ES-I3 (cell line): ENCODE results near the gene LIPC.

Experiments used
- H3K36me3 ChIP-seq: 2 replicates; pipeline ENCODE4 v1.6.1; 2013; ENCODE audit warnings: mild to moderate bottlenecking, low read length, control low read depth, moderate library complexity; ENCODE audit not compliant: insufficient read depth
- H3K4me1 ChIP-seq: 2 replicates; pipeline ENCODE4 v1.6.1; 2013; ENCODE audit warnings: mild to moderate bottlenecking, control low read depth, low read length; ENCODE audit not compliant: insufficient read depth
- H3K9ac ChIP-seq: 2 replicates; pipeline ENCODE4 v1.6.1; 2013; ENCODE audit warnings: low read depth, mild to moderate bottlenecking, low read length, moderate library complexity
- H3K9me3 ChIP-seq: 2 replicates; pipeline ENCODE4 v1.6.1; 2013; ENCODE audit warnings: mild to moderate bottlenecking, low read length, moderate library complexity; ENCODE audit not compliant: control insufficient read depth, insufficient read depth

Gene LIPC

GRCh38 chr15:58474741-58475323 is 43.0 kb downstream of the LIPC start:
- no peak overlapping the region for H3K9ac ChIP-seq
- no peaks in the 10 kb centered on the region for H3K36me3 ChIP-seq
- peaks cover 11% of the 10 kb centered on the region for H3K4me1 ChIP-seq
- no peaks in the 10 kb centered on the region for H3K9me3 ChIP-seq

DNA sequence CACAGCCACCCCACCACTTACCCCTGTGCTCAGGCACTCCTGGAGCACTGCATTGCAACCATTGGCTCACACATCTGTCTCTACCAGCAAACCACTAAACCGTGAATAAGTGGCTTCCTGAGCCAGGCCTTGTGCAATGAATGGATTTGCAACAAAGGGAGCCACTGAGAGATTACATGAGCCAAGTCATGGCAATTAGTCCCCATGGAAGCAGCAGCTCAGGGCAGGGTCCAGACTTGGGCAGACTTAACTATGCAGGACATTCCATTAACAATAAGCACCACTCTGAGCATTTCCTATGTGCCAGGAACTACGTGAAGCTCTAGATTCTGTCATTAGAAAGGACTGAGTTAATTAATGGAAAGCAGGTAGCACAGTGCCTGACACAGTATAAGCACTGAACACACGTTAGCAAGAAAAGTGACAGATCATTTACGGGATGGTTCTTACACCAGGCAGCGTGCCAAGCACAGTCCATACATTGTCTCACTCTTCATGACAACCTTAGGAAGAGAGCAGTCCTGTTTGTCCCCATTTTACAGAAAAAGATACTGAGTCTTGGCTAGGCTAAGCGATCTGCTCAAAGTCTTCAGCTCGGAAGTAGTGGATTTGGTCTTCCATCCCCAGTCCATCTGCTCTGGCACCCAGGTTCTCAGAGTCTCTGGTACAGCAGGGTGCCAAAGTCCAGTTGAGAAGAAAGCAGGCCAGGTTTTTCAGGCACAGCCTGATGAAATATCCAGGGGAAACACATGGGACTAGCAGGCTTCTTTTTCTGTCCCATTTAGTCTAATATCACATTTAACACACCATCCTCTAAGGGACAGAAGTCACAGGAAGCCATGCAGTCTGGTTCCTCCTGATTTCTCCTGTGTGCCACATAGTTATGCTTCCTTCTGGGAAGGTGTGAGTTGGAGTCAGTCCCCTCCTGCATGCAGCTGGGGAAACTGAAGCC is 44.1 kb downstream of the LIPC start:
- Histone ChIP-seq H3K9ac (no peak overlapping the region), H3K4me1 (peaks cover 10% of the 10 kb centered on the region)

GRCh38 chr15:58476525-58477162 is 44.9 kb downstream of the LIPC start:
- H3K9ac ChIP-seq: no peak overlapping the region
- H3K9me3 ChIP-seq: no peaks in the 10 kb centered on the region
- peaks cover 10% of the 10 kb centered on the region for H3K4me1 ChIP-seq
- H3K36me3 ChIP-seq: no peaks in the 10 kb centered on the region

More for the DNA sequence above, 44.1 kb downstream of the LIPC start:
- no peaks in the 10 kb centered on the region for H3K36me3 ChIP-seq
- H3K9me3 ChIP-seq: no peaks in the 10 kb centered on the region

GRCh38 chr15:58477170-58477569 is 45.4 kb downstream of the LIPC start:
- Histone ChIP-seq H3K9ac (no peak overlapping the region), H3K4me1 (peaks cover 10% of the 10 kb centered on the region), H3K9me3 (no peaks in the 10 kb centered on the region), H3K36me3 (no peaks in the 10 kb centered on the region)

GRCh38 chr15:58478035-58478434 is 46.2 kb downstream of the LIPC start:
- Histone ChIP-seq H3K36me3 (no peaks in the 10 kb centered on the region), H3K9me3 (no peaks in the 10 kb centered on the region), H3K4me1 (peaks cover 5% of the 10 kb centered on the region), H3K9ac (no peak overlapping the region)

DNA sequence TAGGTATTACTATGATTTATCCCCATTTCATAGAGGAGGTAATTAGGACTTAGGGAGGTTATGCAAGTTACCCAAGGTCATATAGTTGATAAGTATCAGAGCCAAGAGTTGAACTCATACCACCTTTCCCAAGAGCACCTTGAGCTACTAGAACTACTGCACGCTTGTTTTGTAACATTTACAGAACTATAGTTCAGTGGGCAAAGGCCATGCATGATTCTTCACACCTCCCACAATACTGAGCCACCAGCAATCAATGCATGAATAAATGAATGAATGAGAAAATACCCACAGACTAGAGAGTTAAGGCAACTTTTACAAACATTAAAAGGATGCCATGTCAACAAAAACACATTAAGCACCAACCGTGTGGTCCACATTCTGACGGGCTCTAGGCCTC is 46.8 kb downstream of the LIPC start:
- Histone ChIP-seq H3K9me3 (no peaks in the 10 kb centered on the region), H3K9ac (no peak overlapping the region), H3K4me1 (no peaks in the 10 kb centered on the region), H3K36me3 (no peaks in the 10 kb centered on the region)

GRCh38 chr15:58479941-58480340 is 48.1 kb downstream of the LIPC start:
- Histone ChIP-seq H3K9me3 (no peaks in the 10 kb centered on the region), H3K36me3 (no peaks in the 10 kb centered on the region), H3K9ac (no peak overlapping the region), H3K4me1 (no peaks in the 10 kb centered on the region)

DNA sequence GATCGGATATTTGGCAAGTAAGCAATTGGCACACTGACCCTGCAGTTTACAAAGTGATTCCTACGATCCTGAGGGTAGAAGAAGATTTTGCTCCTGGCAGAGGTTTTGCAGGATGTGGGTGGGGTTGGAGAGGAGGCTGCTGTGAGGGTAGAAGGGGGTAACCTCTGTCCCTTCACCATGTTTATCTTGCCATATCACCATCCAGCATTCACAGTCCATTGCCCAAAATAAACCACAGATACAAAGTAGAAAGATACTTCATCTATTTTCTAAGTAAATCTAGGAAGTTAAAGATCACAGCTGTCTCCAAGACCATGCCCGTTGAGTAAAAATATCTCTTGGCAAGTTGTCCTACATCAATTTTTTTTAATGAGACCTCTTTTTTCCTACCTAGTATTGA is 51.6 kb downstream of the LIPC start:
- H3K36me3 ChIP-seq: no peaks in the 10 kb centered on the region
- peaks cover 3% of the 10 kb centered on the region; the same call in 1 of the 2 replicates for H3K9me3 ChIP-seq
- no peak overlapping the region for H3K9ac ChIP-seq
- H3K4me1 ChIP-seq: no peaks in the 10 kb centered on the region

GRCh38 chr15:58484791-58485600 is 53.2 kb downstream of the LIPC start:
- Histone ChIP-seq H3K9ac (no peak overlapping the region), H3K36me3 (no peaks in the 10 kb centered on the region), H3K4me1 (no peaks in the 10 kb centered on the region), H3K9me3 (peaks cover 3% of the 10 kb centered on the region; the same call in 1 of the 2 replicates)

- no peak overlapping the region for H3K9ac ChIP-seq
- no peaks in the 10 kb centered on the region for H3K36me3 ChIP-seq
- no peaks in the 10 kb centered on the region for H3K4me1 ChIP-seq
- H3K9me3 ChIP-seq: peaks cover 3% of the 10 kb centered on the region; the same call in 1 of the 2 replicates
These were observed 54.3 kb downstream of the LIPC start for GRCh38 chr15:58486062-58486461.

DNA sequence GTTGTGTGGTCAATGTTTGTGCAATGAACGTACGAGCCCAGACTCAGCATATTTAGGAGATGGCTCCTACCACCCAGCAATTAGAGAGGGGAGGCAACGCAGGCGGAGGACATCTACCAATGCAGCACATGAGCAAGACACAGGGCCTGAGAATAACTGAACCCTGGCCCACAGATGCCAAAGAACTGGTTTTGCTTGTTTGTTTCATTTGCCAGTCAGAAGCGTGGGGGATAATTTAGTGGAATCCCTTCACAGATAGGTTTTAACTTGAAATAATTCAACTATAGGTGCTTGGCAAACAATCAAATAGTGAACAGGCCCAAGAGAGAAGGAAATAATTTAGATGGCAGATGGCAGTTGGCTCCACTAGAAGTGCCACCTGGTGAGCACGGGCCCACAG is 54.8 kb downstream of the LIPC start:
- H3K4me1 ChIP-seq: no peaks in the 10 kb centered on the region
- no peaks in the 10 kb centered on the region for H3K36me3 ChIP-seq
- H3K9ac ChIP-seq: no peak overlapping the region
- peaks cover 3% of the 10 kb centered on the region; the same call in 1 of the 2 replicates for H3K9me3 ChIP-seq

DNA sequence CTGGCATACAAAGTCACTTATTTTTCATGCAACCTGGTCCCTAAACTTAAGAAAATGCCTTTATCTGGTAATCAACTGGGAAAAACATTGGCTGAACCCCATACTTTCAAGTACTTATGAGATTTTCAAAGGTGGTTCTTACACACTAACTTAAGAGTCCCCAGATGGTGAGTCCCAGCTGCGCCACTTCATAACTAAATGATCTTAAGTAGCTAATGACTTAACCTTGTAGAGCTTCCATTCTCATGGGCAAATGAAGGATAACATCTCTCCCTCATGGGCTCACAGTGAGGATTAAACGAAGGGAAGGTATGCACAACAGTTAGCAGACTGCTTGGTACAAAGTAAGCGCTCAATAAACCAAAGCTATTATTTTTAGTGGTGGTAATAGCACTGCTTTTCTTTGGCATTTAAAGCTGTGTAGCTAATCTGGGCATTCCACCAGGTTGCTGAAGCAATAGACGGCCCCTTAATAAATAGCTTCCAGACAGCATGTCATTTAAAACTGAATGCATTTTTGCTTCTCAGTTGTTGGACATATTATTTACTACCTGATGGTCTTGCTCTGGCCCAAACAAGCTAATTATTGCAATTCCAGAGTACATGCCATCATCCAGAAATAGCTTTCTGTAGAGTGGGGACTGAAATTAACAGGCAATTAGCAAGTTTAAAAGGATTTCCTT is 55.4 kb downstream of the LIPC start:
- Histone ChIP-seq H3K9ac (no peak overlapping the region), H3K9me3 (peaks cover 3% of the 10 kb centered on the region; the same call in 1 of the 2 replicates), H3K4me1 (no peaks in the 10 kb centered on the region), H3K36me3 (no peaks in the 10 kb centered on the region)

GRCh38 chr15:58487724-58488120 is 55.9 kb downstream of the LIPC start:
- Histone ChIP-seq H3K36me3 (no peaks in the 10 kb centered on the region), H3K4me1 (no peaks in the 10 kb centered on the region), H3K9ac (no peak overlapping the region), H3K9me3 (peaks cover 3% of the 10 kb centered on the region; the same call in 1 of the 2 replicates)
